Natural killer cell (primary cell): ENCODE results near the gene AGBL4. TPM values are rescaled to one million over a fixed set of nuclear protein-coding genes. Genes with fewer than 3 reads are reported as not detected.

Experiments used
- ATAC-seq, 3 donors: fragments of 150-1000 bp in 2 of 3; fragments of 200-7000 bp in 1 of 3; cut with Tn5 transposase; 1 replicate in 1 of 3; 2 replicates in 2 of 3; pipeline ENCODE4 v1.10.0; 2021; ENCODE audit warnings: mild to moderate bottlenecking in 2 of 3, moderate library complexity in 2 of 3
- DNase-seq, 2 donors: peaks; one replicate each; pipeline versions ENCODE4 v3.0.0 to v3.0.0-alpha.2; 2013 to 2021; ENCODE audit warnings: mixed read lengths in 1 of 2
- H3K27ac ChIP-seq: one replicate; pipeline ENCODE4 v1.5.1; 2013; ENCODE audit warnings: mild to moderate bottlenecking, low read length
- H3K27me3 ChIP-seq: one replicate; pipeline ENCODE4 v1.6.1; 2013; ENCODE audit warnings: low read length; ENCODE audit not compliant: control insufficient read depth, insufficient read depth
- H3K36me3 ChIP-seq: one replicate; pipeline ENCODE4 v1.6.1; 2013; ENCODE audit warnings: low read length; ENCODE audit not compliant: control insufficient read depth, insufficient read depth
- H3K4me1 ChIP-seq: one replicate; pipeline ENCODE4 v1.6.1; 2013; ENCODE audit warnings: low read length; ENCODE audit not compliant: control insufficient read depth, insufficient read depth
- H3K4me3 ChIP-seq: one replicate; pipeline ENCODE4 v1.5.1; 2013; ENCODE audit warnings: low read length
- H3K9me3 ChIP-seq: one replicate; pipeline ENCODE4 v1.6.1; 2013; ENCODE audit warnings: low read length; ENCODE audit not compliant: control insufficient read depth, insufficient read depth
- H3K27ac Mint-ChIP-seq, 2 donors: one replicate each; pipeline ENCODE4 v1.8.0; 2022; ENCODE audit warnings: mild to moderate bottlenecking in 2 of 2, mixed read lengths in 2 of 2, moderate library complexity in 1 of 2
- H3K27me3 Mint-ChIP-seq, 2 donors: one replicate each; pipeline ENCODE4 v1.8.0; 2022; ENCODE audit warnings: low read depth in 2 of 2, mixed read lengths in 2 of 2
- H3K36me3 Mint-ChIP-seq: one replicate; pipeline ENCODE4 v1.8.0; 2022; ENCODE audit warnings: mixed read lengths
- H3K4me1 Mint-ChIP-seq, 2 donors: one replicate each; pipeline ENCODE4 v1.8.0; 2022; ENCODE audit warnings: mixed read lengths in 2 of 2
- H3K4me3 Mint-ChIP-seq: one replicate; pipeline ENCODE4 v1.8.0; 2022; ENCODE audit warnings: mild to moderate bottlenecking, moderate library complexity, mixed read lengths
- H3K9me3 Mint-ChIP-seq, 2 donors: one replicate each; pipeline ENCODE4 v1.8.0; 2022; ENCODE audit warnings: mixed read lengths in 2 of 2
- WGBS: methylation state at CpG from one replicate; pipeline ENCODE4 v1.1.7; 2013; ENCODE audit warnings: missing lambda C conversion rate; ENCODE audit not compliant: insufficient coverage; 5-methylcytosine and 5-hydroxymethylcytosine counted together
- intact Hi-C: fragments of 100-400 bp; cut with micrococcal nuclease; formaldehyde crosslinking; loops from one replicate; pipeline ENCODE4 v1.14.2; 2022
- total RNA-seq, 4 donors: library from RNA; stranded (reverse); fragments of 120-200 nt in 1 of 4; gene quantifications; one replicate each; pipeline versions ENCODE4 v1.2.3 to v1.2.4, GENCODE V29; 2013 to 2022
- TF ChIP-seq, protein P1 (sequence below): fragments of 200-600 bp; IDR thresholded peaks from one replicate; pipeline ENCODE4 v1.8.0; 2022; ENCODE audit warnings: antibody characterized with exemption

Gene AGBL4
- total RNA-seq, 3 donors from 2014 or later (not counting 1 experiment from before 2014, with no cell fraction given), result not detected

DNA sequence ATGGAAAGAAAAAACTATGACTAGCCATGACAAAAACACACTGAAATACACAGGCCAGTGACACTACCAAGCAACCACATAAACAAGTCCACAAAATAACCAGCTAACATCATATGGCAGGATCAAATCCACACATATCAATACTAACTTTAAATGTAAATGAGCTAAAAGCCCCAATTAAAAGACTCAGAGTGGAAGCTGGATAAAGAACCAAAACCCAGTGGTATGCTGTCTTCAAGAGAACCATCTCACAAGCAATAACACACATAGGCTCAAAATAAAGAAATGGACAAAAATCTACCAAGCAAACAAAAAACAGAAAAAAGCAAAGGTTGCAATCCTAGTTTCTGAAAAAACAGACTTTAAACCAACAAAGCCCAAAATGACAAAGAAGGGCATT, 770.8 kb downstream of the AGBL4 start:
- no peaks in the 10 kb centered on the region for H3K36me3 ChIP-seq
- Mint-ChIP-seq H3K27ac (no peak overlapping the region), H3K4me1 (no peaks in the 10 kb centered on the region), H3K4me3 (no peak overlapping the region), H3K27me3 (no peaks in the 10 kb centered on the region), H3K36me3 (no peaks in the 10 kb centered on the region), H3K9me3 (peaks cover 14 to 16% of the 10 kb centered on the region in 2 donors)
- intact Hi-C loops, result no loop called here
- H3K27ac ChIP-seq, result no peak overlapping the region
- TF ChIP-seq, protein P1, sequence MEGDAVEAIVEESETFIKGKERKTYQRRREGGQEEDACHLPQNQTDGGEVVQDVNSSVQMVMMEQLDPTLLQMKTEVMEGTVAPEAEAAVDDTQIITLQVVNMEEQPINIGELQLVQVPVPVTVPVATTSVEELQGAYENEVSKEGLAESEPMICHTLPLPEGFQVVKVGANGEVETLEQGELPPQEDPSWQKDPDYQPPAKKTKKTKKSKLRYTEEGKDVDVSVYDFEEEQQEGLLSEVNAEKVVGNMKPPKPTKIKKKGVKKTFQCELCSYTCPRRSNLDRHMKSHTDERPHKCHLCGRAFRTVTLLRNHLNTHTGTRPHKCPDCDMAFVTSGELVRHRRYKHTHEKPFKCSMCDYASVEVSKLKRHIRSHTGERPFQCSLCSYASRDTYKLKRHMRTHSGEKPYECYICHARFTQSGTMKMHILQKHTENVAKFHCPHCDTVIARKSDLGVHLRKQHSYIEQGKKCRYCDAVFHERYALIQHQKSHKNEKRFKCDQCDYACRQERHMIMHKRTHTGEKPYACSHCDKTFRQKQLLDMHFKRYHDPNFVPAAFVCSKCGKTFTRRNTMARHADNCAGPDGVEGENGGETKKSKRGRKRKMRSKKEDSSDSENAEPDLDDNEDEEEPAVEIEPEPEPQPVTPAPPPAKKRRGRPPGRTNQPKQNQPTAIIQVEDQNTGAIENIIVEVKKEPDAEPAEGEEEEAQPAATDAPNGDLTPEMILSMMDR, result no peak
- peaks cover 7% of the 10 kb centered on the region for H3K9me3 ChIP-seq
- DNase-seq (no peak), ATAC-seq (no peak)
- H3K27me3 ChIP-seq, result no peaks in the 10 kb centered on the region
- H3K4me3 ChIP-seq, result no peak overlapping the region
- no peaks in the 10 kb centered on the region for H3K4me1 ChIP-seq

DNA sequence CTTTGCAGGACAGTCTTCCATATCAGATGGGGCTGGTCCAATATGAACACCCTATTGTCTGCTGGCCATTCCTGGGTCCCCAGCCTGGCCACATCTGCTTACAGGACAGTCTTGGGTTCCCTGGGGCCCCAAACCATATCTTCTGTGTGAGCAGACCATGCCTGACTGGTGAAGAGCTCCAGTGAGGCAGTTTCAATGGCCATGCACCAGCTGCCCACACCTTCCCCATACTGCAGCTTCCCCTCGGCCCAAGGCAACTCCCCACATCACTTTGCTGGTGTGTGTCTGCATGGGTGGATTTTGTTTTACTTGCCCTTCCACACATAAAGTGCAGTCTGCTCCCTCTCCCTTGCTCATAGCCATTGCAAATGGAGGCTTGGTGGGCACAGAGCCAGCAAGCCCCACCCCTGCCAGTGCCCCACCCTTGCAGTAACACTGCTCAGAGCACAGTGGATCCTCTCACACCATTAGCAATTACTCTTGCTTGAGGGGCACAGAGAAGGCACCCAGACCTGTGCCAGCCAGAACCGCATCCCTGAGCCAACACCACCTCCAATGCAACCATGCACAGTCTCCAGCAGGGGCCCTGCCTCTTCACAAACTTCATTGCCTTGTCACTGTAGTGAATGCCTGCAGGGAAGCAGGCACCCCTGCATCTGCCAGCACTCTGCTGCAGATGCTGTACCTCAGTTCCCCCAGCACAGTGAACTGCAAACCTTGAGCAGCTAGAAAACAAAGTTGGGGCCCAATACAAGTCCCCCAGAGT, 772.6 kb downstream of the AGBL4 start:
- TF ChIP-seq, protein P1, result no peak
- H3K36me3 Mint-ChIP-seq, result no peaks in the 10 kb centered on the region
- no peak overlapping the region for H3K27ac Mint-ChIP-seq
- no peaks in the 10 kb centered on the region for H3K36me3 ChIP-seq
- H3K4me3 Mint-ChIP-seq, result no peak overlapping the region
- no peak for ATAC-seq
- WGBS, result 76% methylated on average over 1 of the region's 2 CpGs
- DNase-seq, result no peak
- H3K9me3 Mint-ChIP-seq, result peaks cover 9 to 17% of the 10 kb centered on the region in 2 donors
- H3K4me1 Mint-ChIP-seq, result no peaks in the 10 kb centered on the region
- no peaks in the 10 kb centered on the region for H3K27me3 Mint-ChIP-seq
- no peak overlapping the region for H3K4me3 ChIP-seq
- no peak overlapping the region for H3K27ac ChIP-seq
- H3K9me3 ChIP-seq, result peaks cover 7% of the 10 kb centered on the region
- intact Hi-C loops, result no loop called here
- no peaks in the 10 kb centered on the region for H3K27me3 ChIP-seq
- H3K4me1 ChIP-seq, result no peaks in the 10 kb centered on the region

DNA sequence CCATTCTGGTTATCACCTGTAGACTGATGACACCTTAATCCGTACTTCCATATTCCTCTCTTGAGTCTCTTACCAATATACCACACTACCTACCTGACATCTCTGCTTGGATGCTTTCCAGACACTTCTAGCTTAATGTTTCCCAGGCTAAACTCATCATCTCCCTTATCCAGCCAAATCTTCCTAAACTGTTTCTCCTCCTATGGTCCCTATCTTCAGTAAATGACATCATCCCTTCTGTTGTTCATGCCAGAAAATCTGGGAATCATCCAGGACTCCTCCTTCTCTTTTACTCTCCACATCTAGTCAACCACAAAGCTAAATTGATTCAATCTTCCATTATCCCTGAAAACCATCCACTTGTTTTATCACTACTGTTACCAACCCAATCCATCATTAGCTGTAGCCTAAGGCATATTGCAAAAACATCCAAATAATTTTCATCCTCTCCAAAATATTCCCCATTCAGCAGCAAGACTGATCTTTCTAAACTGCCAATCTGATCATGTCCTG, 783.0 kb downstream of the AGBL4 start:
- Histone ChIP-seq H3K9me3 (peaks cover 2% of the 10 kb centered on the region), H3K27ac (no peak overlapping the region), H3K27me3 (no peaks in the 10 kb centered on the region), H3K4me1 (no peaks in the 10 kb centered on the region), H3K36me3 (no peaks in the 10 kb centered on the region), H3K4me3 (no peak overlapping the region)
- intact Hi-C loops, result no loop called here
- WGBS, result 84% methylated on average over 1 of the region's 1 CpG
- Mint-ChIP-seq H3K9me3 (peaks cover 13 to 15% of the 10 kb centered on the region in 2 donors), H3K27me3 (peaks cover 0 to 2% of the 10 kb centered on the region in 2 donors), H3K27ac (no peak overlapping the region), H3K36me3 (no peaks in the 10 kb centered on the region), H3K4me1 (no peaks in the 10 kb centered on the region), H3K4me3 (no peak overlapping the region)
- no peak for DNase-seq
- TF ChIP-seq, protein P1, result no peak
- ATAC-seq, result no peak
